PC-3 (cell line): ENCODE measurements around the gene DHX38. TPM values are rescaled to one million over a fixed set of nuclear protein-coding genes. Genes with fewer than 3 reads are reported as not detected.

Experiments used
- ATAC-seq: fragments of 200-7000 bp; cut with Tn5 transposase; 2 replicates; pipeline ENCODE4 v1.9.1; 2020; ENCODE audit warnings: mild to moderate bottlenecking, moderate library complexity
- BruUV-seq: library from RNA; stranded (reverse); fragments of 400-500 nt; replicated peaks from 2 replicates; lab custom pipeline; 2021; lab: Mats Ljungman, UMichigan
- CTCF ChIA-PET: fragments of 300-600 bp; sonication (Branson Sonifier 250); formaldehyde crosslinking; loops from one replicate; lab custom pipeline; 2022; ENCODE audit warnings: antibody characterized with exemption; lab: Charles Lee
- POLR2A ChIA-PET: fragments of 300-600 bp; sonication (Branson Sonifier 250); formaldehyde crosslinking; loops from one replicate; lab custom pipeline; 2022; ENCODE audit warnings: antibody characterized with exemption; ENCODE audit not compliant: unreplicated experiment; lab: Charles Lee
- DNase-seq: peaks from one replicate; pipeline ENCODE4 v3.0.0-alpha.2; 2015
- H2AFZ ChIP-seq: fragments of 300-600 bp; sonication (generic); 2 replicates; pipeline ENCODE4 v1.6.0; 2016; ENCODE audit warnings: antibody characterized with exemption, low read length
- H3F3A ChIP-seq: fragments of 300-600 bp; sonication (generic); one replicate; pipeline ENCODE4 v1.6.0; 2017; ENCODE audit warnings: antibody characterized with exemption, low read length, control low read depth, mild to moderate bottlenecking; ENCODE audit not compliant: unreplicated experiment
- H3K27ac ChIP-seq: fragments of 300-600 bp; sonication (generic); 2 replicates; pipeline ENCODE4 v1.5.1; 2016; ENCODE audit warnings: mild to moderate bottlenecking, low read length
- H3K27me3 ChIP-seq: fragments of 300-600 bp; sonication (generic); 2 replicates; pipeline ENCODE4 v1.6.1; 2016; ENCODE audit warnings: low read length, mixed read lengths
- H3K36me3 ChIP-seq: fragments of 300-600 bp; sonication (generic); 2 replicates; pipeline ENCODE4 v1.6.1; 2016; ENCODE audit warnings: low read depth, mixed run types, low read length, mixed read lengths
- H3K4me1 ChIP-seq: fragments of 300-600 bp; sonication (generic); 2 replicates; pipeline ENCODE4 v1.5.1; 2016; ENCODE audit warnings: low read length; ENCODE audit not compliant: insufficient read depth
- H3K4me2 ChIP-seq: fragments of 300-600 bp; sonication (generic); 2 replicates; pipeline ENCODE4 v1.6.0; 2016; ENCODE audit warnings: low read length
- H3K4me3 ChIP-seq: fragments of 300-600 bp; sonication (generic); 2 replicates; pipeline ENCODE4 v1.5.1; 2016; ENCODE audit warnings: mild to moderate bottlenecking, low read length, mixed read lengths
- H3K79me2 ChIP-seq: fragments of 300-600 bp; sonication (generic); 2 replicates; pipeline ENCODE4 v1.6.1; 2017; ENCODE audit warnings: low read length, mixed read lengths
- H3K9ac ChIP-seq: fragments of 300-600 bp; sonication (generic); 2 replicates; pipeline ENCODE4 v1.6.0; 2016; ENCODE audit warnings: mild to moderate bottlenecking, low read length
- H3K9me2 ChIP-seq: fragments of 300-600 bp; sonication (generic); replicated peaks from 2 replicates; pipeline ENCODE4 v1.6.1; 2016; ENCODE audit warnings: mixed run types, low read length, mixed read lengths
- H3K9me3 ChIP-seq: fragments of 300-600 bp; sonication (generic); 2 replicates; pipeline ENCODE4 v1.6.1; 2016; ENCODE audit warnings: low read length, mixed read lengths
- H4K20me1 ChIP-seq: fragments of 300-600 bp; sonication (generic); 2 replicates; pipeline ENCODE4 v1.6.1; 2016; ENCODE audit warnings: low read length, mixed read lengths
- CTCF ChIP-seq: fragments of 300-600 bp; sonication (generic); conservative IDR thresholded peaks from 2 replicates; pipeline ENCODE4 v1.5.1; 2017; ENCODE audit warnings: antibody characterized with exemption, low read depth, mild to moderate bottlenecking, low read length
- EZH2 ChIP-seq: fragments of 300-600 bp; sonication (generic); IDR thresholded peaks from one replicate; pipeline ENCODE4 v1.6.1; 2017; ENCODE audit warnings: antibody characterized with exemption, mild to moderate bottlenecking, low read length; ENCODE audit not compliant: unreplicated experiment
- EZH2phosphoT487 ChIP-seq: fragments of 300-600 bp; sonication (generic); IDR thresholded peaks from 2 replicates; pipeline ENCODE4 v1.6.1; 2018; ENCODE audit warnings: mild to moderate bottlenecking, antibody characterized with exemption, low read length, borderline replicate concordance
- intact Hi-C: fragments of 100-400 bp; cut with micrococcal nuclease; formaldehyde crosslinking; loops from 2 replicates; pipeline ENCODE4 v1.9.0; 2023
- total RNA-seq: library from RNA; depleted of rRNA; stranded (reverse); fragments of >200 nt; gene quantifications from 2 replicates; pipeline ENCODE4 v1.2.3, GENCODE V29; 2014

Gene DHX38
- total RNA-seq, 1 experiment from 2014 or later: 61.2 TPM

DNA sequence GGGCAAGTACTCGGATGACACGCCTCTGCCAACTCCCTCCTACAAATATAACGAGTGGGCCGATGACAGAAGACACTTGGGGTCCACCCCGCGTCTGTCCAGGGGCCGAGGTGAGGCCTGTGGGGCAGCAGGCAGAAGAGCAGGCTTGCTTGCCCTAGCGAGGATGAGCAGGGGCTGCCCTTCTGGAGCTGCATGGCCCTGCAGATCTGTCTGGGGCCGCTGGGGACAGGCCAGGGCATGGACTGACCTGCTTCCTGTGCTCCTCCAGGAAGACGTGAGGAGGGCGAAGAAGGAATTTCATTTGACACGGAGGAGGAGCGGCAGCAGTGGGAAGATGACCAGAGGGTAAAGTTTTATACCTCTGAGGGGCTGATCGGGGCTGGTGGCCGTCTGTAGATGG lies 5.3 kb downstream of the DHX38 start:
- Histone ChIP-seq H3K4me3 (no peak overlapping the region), H3K36me3 (peaks cover 20% of the 10 kb centered on the region; the same call in 1 of the 2 replicates), H3K79me2 (peaks cover 24% of the 10 kb centered on the region), H3F3A (no peaks in the 10 kb centered on the region), H3K9me3 (no peaks in the 10 kb centered on the region), H2AFZ (no peak overlapping the region), H3K27me3 (no peaks in the 10 kb centered on the region), H3K9me2 (no peaks in the 10 kb centered on the region), H3K27ac (no peak overlapping the region), H4K20me1 (no peaks in the 10 kb centered on the region), H3K4me1 (peaks cover 8% of the 10 kb centered on the region; the same call in 1 of the 2 replicates), H3K4me2 (no peak overlapping the region), H3K9ac (no peak overlapping the region)
- no peak; the same call in 1 of the 2 replicates for ATAC-seq
- ChIA-PET POLR2A (no interaction called here), CTCF (no interaction called here)
- no peak for DNase-seq
- BruUV-seq: no TSS peak
- no peak for TF ChIP-seq EZH2phosphoT487
- TF ChIP-seq CTCF: no peak
- TF ChIP-seq EZH2: no peak
- intact Hi-C loops: loop anchor here (1.0 to 10.0 kb wide), 2 partner anchors 33 to 94 kb away; partner anchors contain the start of genes DHODH and PKD1L3

DNA sequence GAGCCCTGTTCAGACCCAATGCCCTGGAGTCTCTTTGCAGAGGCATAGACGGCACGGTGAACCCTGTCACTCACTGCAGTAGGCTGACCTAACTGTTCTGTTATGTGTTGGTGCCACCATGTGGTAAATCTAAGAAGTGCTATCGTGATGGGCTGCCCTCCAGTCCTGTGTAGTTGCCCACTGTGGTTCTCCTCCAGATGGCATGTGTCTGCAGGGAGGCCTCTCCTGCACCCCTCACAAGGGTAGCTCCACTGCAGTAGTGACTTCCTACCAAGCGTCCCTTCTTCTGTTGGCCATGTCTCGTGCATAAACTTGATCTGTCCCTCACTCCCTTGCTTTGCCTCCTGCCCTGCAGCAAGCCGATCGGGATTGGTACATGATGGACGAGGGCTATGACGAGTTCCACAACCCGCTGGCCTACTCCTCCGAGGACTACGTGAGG lies 5.8 kb downstream of the DHX38 start:
- Histone ChIP-seq H3K9ac (no peak overlapping the region), H3K27me3 (no peaks in the 10 kb centered on the region), H2AFZ (no peak overlapping the region), H3K4me3 (no peak overlapping the region), H3K9me2 (no peaks in the 10 kb centered on the region), H4K20me1 (no peaks in the 10 kb centered on the region), H3K36me3 (peaks cover 23% of the 10 kb centered on the region; the same call in 1 of the 2 replicates), H3K4me2 (no peak overlapping the region), H3K4me1 (peaks cover 8% of the 10 kb centered on the region; the same call in 1 of the 2 replicates), H3K9me3 (no peaks in the 10 kb centered on the region), H3K79me2 (peaks cover 20% of the 10 kb centered on the region), H3K27ac (no peak overlapping the region), H3F3A (no peaks in the 10 kb centered on the region)
- CTCF ChIA-PET: no interaction called here
- POLR2A ChIA-PET: no interaction called here
- ATAC-seq: peak; percentile 90
- TF ChIP-seq CTCF (peak; percentile 66), EZH2 (no peak)
- intact Hi-C loops: loop anchor here (1.0 to 10.0 kb wide), 2 partner anchors 33 to 95 kb away; partner anchors contain the start of genes DHODH and PKD1L3
- no TSS peak for BruUV-seq
- peak; percentile 63 for DNase-seq

DNA sequence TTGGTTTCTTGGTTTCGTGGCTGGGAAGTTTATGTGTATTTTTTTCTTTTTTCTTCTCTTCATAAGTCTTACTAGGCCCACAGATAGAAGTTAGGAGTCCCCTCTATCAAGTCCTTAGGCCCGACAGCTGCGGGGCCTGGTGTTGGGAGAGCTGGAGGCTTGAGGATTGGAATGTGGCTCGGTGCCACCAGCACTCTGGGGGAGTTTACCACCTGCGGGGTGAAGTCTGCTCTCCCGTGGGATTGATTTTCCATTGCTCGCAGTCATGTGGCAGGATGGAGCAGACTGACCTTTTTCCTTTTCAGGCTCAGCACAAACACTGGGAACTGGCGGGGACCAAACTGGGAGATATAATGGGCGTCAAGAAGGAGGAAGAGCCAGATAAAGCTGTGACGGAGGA lies 7.5 kb downstream of the DHX38 start:
- Histone ChIP-seq H3K4me2 (no peak overlapping the region), H3K9ac (no peak overlapping the region), H2AFZ (no peak overlapping the region), H3K36me3 (peaks cover 22% of the 10 kb centered on the region; the same call in 1 of the 2 replicates), H3K27me3 (no peaks in the 10 kb centered on the region), H3K4me1 (no peaks in the 10 kb centered on the region), H3K27ac (no peak overlapping the region), H3K79me2 (peaks cover 2% of the 10 kb centered on the region; the same call in 1 of the 2 replicates), H3K4me3 (no peak overlapping the region), H3K9me2 (no peaks in the 10 kb centered on the region), H4K20me1 (no peaks in the 10 kb centered on the region), H3F3A (no peaks in the 10 kb centered on the region), H3K9me3 (no peaks in the 10 kb centered on the region)
- DNase-seq (no peak), ATAC-seq (no peak)
- BruUV-seq: no TSS peak
- TF ChIP-seq EZH2phosphoT487: no peak
- no peak for TF ChIP-seq EZH2
- no peak for TF ChIP-seq CTCF
- intact Hi-C loops: no loop called here
- CTCF ChIA-PET: no interaction called here
- POLR2A ChIA-PET: no interaction called here
